Upper lobe of left lung (tissue), 4 donors: ENCODE data around the gene DESI2.

ENCODE experiments used
- CTCF ChIP-seq, 6 experiments: fragments of 450-650 bp in 4 of 6; fragments of 200-600 bp in 2 of 6; sonication (generic) in 2 of 6; IDR thresholded peaks; one replicate each; pipeline ENCODE4 v1.5.1; 2016 to 2019; ENCODE audit warnings: antibody characterized with exemption in 6 of 6
- POLR2AphosphoS5 ChIP-seq, 2 donors: sonication (generic); formaldehyde crosslinking; IDR thresholded peaks; one replicate each; pipeline ENCODE4 v1.5.1; 2017; ENCODE audit warnings: antibody characterized with exemption in 2 of 2

DNA sequence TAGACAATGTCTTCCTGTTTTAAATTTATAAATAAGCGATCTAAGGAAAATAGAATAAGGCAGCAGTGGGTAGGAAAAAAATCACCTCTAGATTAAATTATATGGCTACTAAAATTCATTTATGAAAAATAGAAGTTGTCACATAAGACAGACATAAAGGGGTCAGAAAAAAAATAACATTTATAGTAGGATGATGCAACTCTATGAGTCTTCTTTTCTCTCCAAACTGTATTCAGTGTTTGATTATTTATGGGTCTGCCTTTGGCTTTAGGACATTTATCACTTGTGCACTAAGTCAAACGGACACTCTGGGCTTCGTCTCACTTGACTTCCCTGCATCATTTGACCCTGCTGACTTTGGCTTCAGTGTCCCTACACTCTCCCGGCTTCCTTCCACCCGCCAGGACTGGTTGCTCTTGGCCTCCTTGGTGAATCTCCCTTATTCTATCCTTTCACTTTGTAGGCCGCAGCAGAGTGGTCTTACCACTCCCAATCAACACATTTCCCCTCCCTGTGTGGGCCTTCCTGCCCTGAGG lies 47.0 kb upstream of the DESI2 start:
- TF ChIP-seq CTCF (IDR thresholded peaks at IDR 0.05): no peak
- TF ChIP-seq POLR2AphosphoS5 (IDR thresholded peaks at IDR 0.05): no peak
